K562 (cell line): ENCODE measurements around the gene CAMSAP2. TPM values are rescaled to one million over a fixed set of nuclear protein-coding genes. Genes with fewer than 3 reads are reported as not detected.

ENCODE experiments used
- ARID1B ChIP-seq: fragments of 450-650 bp; IDR thresholded peaks from 2 replicates; pipeline ENCODE4 v1.6.1; 2016; ENCODE audit warnings: antibody characterized with exemption, mild to moderate bottlenecking, inconsistent platforms
- ERF ChIP-seq: fragments of 450-650 bp; formaldehyde crosslinking; IDR thresholded peaks from 2 replicates; pipeline ENCODE4 v1.4.0; 2020; ENCODE audit warnings: mild to moderate bottlenecking, mixed read lengths
- HOXB6 ChIP-seq: fragments of 250-450 bp; sonication (Bioruptor Pico); IDR thresholded peaks from 2 replicates; pipeline ENCODE4 v1.5.1; 2022; ENCODE audit warnings: mild to moderate bottlenecking, borderline replicate concordance
- MBD2 ChIP-seq: sonication (generic); IDR thresholded peaks from 2 replicates; pipeline ENCODE4 v1.6.1; 2016; ENCODE audit warnings: low read depth, borderline replicate concordance
- MED1 ChIP-seq: sonication (generic); formaldehyde crosslinking; IDR thresholded peaks from 2 replicates; pipeline ENCODE4 v1.8.1; 2023; ENCODE audit warnings: missing genetic modification reagents, borderline replicate concordance
- MLX ChIP-seq, 2 experiments: fragments of 450-650 bp in 1 of 2; sonication (generic) in 1 of 2; formaldehyde crosslinking; conservative IDR thresholded peaks; 2 replicates each; pipeline versions ENCODE4 v1.4.0 to v1.8.1; 2020 to 2022; ENCODE audit warnings: mild to moderate bottlenecking in 1 of 2, missing genetic modification reagents in 1 of 2
- NCOA1 ChIP-seq: fragments of 450-650 bp; IDR thresholded peaks from 2 replicates; pipeline ENCODE4 v1.6.1; 2016; ENCODE audit warnings: low read depth
- NFRKB ChIP-seq: fragments of 450-650 bp; IDR thresholded peaks from 2 replicates; pipeline ENCODE4 v1.6.1; 2016; ENCODE audit warnings: low read depth
- POLR3G ChIP-seq: IDR thresholded peaks from 2 replicates; pipeline ENCODE4 v1.6.1; 2011; ENCODE audit not compliant: insufficient read length, insufficient replicate concordance; ENCODE audit errors: extremely low read depth
- PTRF ChIP-seq: fragments of 450-650 bp; IDR thresholded peaks from 2 replicates; pipeline ENCODE4 v1.6.1; 2016; ENCODE audit warnings: mild to moderate bottlenecking, missing genetic modification characterization, missing compliant biosample characterization
- PURB ChIP-seq: sonication (generic); formaldehyde crosslinking; IDR thresholded peaks from 2 replicates; pipeline ENCODE4 v1.9.0; 2021; ENCODE audit warnings: low read depth, mild to moderate bottlenecking, missing genetic modification reagents
- SIN3B ChIP-seq: fragments of 450-650 bp; IDR thresholded peaks from 2 replicates; pipeline ENCODE4 v1.6.1; 2017; ENCODE audit warnings: low read depth, mild to moderate bottlenecking, moderate library complexity
- STAG1 ChIP-seq: sonication (generic); formaldehyde crosslinking; IDR thresholded peaks from 2 replicates; pipeline ENCODE4 v1.5.0; 2020; ENCODE audit warnings: missing genetic modification reagents, borderline replicate concordance
- THRB ChIP-seq: fragments of 450-650 bp; formaldehyde crosslinking; conservative IDR thresholded peaks from 2 replicates; pipeline ENCODE4 v1.4.0; 2022; ENCODE audit warnings: mild to moderate bottlenecking, missing genetic modification characterization
- XRCC5 ChIP-seq: fragments of 200-400 bp; formaldehyde crosslinking; IDR thresholded peaks from 2 replicates; pipeline ENCODE4 v1.6.1; 2017; ENCODE audit warnings: low read depth, mild to moderate bottlenecking, low read length
- ZNF75A ChIP-seq: fragments of 450-650 bp; formaldehyde crosslinking; IDR thresholded peaks from 2 replicates; pipeline ENCODE4 v1.4.0; 2020; ENCODE audit warnings: mild to moderate bottlenecking
- polyA plus RNA-seq, 8 experiments: library from polyadenylated mRNA; depleted of rRNA in 4 of 8; stranded (reverse) in 5 of 8; unstranded in 3 of 8; fragments of >200 nt; fragmentation: Nextera tagmentation in 2 of 8; fragmentation: Illumina TruSeq in 1 of 8; extraction: Ambion mirVana in 2 of 8; extraction: Trizol in 1 of 8; gene quantifications; 2 replicates each; pipeline versions ENCODE4 v1.2.1 to v1.2.3, GENCODE V29; 2011 to 2014; ENCODE audit warnings: inconsistent platforms in 1 of 8, missing spikeins in 1 of 8
- total RNA-seq, 7 experiments: library from RNA; depleted of rRNA in 6 of 7; stranded (reverse); fragments of >200 nt in 6 of 7; fragmentation: Illumina TruSeq in 2 of 7; extraction: Trizol in 2 of 7; gene quantifications; 2 replicates each; pipeline versions ENCODE4 v1.2.1 to v1.2.3, GENCODE V29; 2011 to 2021; ENCODE audit warnings: low replicate concordance in 1 of 7
- TF ChIP-seq, protein P1 (sequence below): fragments of 450-650 bp; IDR thresholded peaks from 2 replicates; pipeline ENCODE4 v1.6.1; 2016
- TF ChIP-seq, protein P2 (sequence below): fragments of 450-650 bp; formaldehyde crosslinking; IDR thresholded peaks from 2 replicates; pipeline ENCODE4 v1.4.0; 2020; ENCODE audit warnings: mild to moderate bottlenecking, moderate library complexity
- TF ChIP-seq, protein P3 (sequence below): fragments of 250-450 bp; sonication (Bioruptor Pico); IDR thresholded peaks from 2 replicates; pipeline ENCODE4 v1.8.0; 2021; ENCODE audit warnings: moderate library complexity, mild to moderate bottlenecking, inconsistent platforms
- TF ChIP-seq, protein P4 (sequence below): IDR thresholded peaks from 3 replicates; pipeline ENCODE4 v1.6.1; 2011; ENCODE audit warnings: borderline replicate concordance, mild to moderate bottlenecking; ENCODE audit not compliant: insufficient read length, insufficient read depth
- TF ChIP-seq, protein P5 (sequence below): IDR thresholded peaks from 2 replicates; pipeline ENCODE4 v1.6.1; 2011; ENCODE audit warnings: borderline replicate concordance, low read depth, mild to moderate bottlenecking, moderate library complexity, low read length; ENCODE audit not compliant: insufficient read depth, poor library complexity, severe bottlenecking

Gene CAMSAP2
- total and polyA plus RNA-seq, 9 of the 15 experiments (the other 6 are each of a cell fraction or from before 2014, with no cell fraction given) = 1.4 to 7.5 (median 2.7) TPM

GRCh38 chr1:200708769-200709168, 29.9 kb upstream of the CAMSAP2 start (continued):
- TF ChIP-seq THRB (CRISPR knock-in tag) (no peak), MLX (CRISPR knock-in tag; conservative IDR thresholded peaks at IDR 0.05) (no peak), NCOA1 (no peak), STAG1 (CRISPR knock-in tag) (no peak), NFRKB (no peak), PTRF (tag) (no peak), MED1 (CRISPR knock-in tag) (no peak), POLR3G (no peak), ERF (CRISPR knock-in tag) (no peak), ZNF75A (CRISPR knock-in tag) (no peak), MBD2 (no peak), PURB (CRISPR knock-in tag) (no peak), SIN3B (no peak), XRCC5 (no peak), ARID1B (peak; percentile 94), HOXB6 (no peak)
- TF ChIP-seq, protein P1, sequence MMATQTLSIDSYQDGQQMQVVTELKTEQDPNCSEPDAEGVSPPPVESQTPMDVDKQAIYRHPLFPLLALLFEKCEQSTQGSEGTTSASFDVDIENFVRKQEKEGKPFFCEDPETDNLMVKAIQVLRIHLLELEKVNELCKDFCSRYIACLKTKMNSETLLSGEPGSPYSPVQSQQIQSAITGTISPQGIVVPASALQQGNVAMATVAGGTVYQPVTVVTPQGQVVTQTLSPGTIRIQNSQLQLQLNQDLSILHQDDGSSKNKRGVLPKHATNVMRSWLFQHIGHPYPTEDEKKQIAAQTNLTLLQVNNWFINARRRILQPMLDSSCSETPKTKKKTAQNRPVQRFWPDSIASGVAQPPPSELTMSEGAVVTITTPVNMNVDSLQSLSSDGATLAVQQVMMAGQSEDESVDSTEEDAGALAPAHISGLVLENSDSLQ = no peak
- TF ChIP-seq, protein P2, sequence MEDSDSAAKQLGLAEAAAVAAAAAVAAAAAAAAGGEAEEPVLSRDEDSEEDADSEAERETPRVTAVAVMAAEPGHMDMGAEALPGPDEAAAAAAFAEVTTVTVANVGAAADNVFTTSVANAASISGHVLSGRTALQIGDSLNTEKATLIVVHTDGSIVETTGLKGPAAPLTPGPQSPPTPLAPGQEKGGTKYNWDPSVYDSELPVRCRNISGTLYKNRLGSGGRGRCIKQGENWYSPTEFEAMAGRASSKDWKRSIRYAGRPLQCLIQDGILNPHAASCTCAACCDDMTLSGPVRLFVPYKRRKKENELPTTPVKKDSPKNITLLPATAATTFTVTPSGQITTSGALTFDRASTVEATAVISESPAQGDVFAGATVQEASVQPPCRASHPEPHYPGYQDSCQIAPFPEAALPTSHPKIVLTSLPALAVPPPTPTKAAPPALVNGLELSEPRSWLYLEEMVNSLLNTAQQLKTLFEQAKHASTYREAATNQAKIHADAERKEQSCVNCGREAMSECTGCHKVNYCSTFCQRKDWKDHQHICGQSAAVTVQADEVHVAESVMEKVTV (CRISPR knock-in tag) = no peak
- TF ChIP-seq, protein P3, sequence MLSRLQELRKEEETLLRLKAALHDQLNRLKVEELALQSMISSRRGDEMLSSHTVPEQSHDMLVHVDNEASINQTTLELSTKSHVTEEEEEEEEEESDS (CRISPR knock-in tag) = no peak
- TF ChIP-seq, protein P4, sequence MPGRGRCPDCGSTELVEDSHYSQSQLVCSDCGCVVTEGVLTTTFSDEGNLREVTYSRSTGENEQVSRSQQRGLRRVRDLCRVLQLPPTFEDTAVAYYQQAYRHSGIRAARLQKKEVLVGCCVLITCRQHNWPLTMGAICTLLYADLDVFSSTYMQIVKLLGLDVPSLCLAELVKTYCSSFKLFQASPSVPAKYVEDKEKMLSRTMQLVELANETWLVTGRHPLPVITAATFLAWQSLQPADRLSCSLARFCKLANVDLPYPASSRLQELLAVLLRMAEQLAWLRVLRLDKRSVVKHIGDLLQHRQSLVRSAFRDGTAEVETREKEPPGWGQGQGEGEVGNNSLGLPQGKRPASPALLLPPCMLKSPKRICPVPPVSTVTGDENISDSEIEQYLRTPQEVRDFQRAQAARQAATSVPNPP = no peak
- TF ChIP-seq, protein P5, sequence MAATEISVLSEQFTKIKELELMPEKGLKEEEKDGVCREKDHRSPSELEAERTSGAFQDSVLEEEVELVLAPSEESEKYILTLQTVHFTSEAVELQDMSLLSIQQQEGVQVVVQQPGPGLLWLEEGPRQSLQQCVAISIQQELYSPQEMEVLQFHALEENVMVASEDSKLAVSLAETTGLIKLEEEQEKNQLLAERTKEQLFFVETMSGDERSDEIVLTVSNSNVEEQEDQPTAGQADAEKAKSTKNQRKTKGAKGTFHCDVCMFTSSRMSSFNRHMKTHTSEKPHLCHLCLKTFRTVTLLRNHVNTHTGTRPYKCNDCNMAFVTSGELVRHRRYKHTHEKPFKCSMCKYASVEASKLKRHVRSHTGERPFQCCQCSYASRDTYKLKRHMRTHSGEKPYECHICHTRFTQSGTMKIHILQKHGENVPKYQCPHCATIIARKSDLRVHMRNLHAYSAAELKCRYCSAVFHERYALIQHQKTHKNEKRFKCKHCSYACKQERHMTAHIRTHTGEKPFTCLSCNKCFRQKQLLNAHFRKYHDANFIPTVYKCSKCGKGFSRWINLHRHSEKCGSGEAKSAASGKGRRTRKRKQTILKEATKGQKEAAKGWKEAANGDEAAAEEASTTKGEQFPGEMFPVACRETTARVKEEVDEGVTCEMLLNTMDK = no peak
